OCI-LY1 (cell line): ENCODE measurements around the gene NPC2.

ENCODE experiments used
- EZH2 ChIP-seq: fragments of 200-600 bp; sonication (generic), shearing (Covaris generic); IDR thresholded peaks from 2 replicates; pipeline ENCODE4 v1.8.0; 2017; ENCODE audit warnings: borderline replicate concordance, mixed run types, mild to moderate bottlenecking, antibody characterized with exemption, low read length, moderate library complexity, mixed read lengths
- TF ChIP-seq, protein P1 (sequence below): fragments of 200-600 bp; sonication (generic), shearing (Covaris generic); IDR thresholded peaks from 2 replicates; pipeline ENCODE4 v1.5.1; 2017; ENCODE audit warnings: mild to moderate bottlenecking, antibody characterized with exemption, low read length, moderate library complexity, mixed read lengths

DNA sequence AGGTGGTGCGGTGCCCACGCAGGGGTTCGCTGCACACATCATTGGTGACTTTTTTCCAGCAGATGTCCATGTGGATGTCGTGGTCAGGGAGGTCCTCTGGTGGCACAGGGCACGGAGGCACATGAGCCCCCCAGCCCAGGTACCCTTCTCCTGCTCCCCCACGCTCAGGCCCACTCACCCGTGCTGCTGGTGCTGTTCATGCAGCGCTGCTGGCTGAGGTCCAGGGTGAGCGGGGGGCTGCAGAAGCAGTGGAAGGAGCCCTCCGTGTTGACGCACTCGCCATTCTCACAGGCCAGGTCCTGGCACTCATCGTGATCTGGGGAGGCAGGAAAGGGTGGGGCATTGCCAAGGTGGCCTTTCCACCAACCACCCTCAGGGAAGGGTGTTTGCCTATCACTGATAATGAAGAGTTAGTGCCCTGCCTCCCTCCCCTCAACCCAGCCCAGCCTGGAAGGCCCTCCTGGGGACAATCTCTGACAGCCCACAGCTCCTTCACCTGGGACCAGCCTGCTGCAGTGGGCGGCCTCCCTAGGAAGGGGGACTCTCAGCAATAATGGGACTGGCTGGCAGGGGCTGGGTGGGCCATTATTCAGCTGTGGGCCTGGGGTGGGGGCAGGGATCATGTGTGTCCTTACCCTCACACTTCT lies 10.3 kb upstream of the NPC2 start:
- TF ChIP-seq, protein P1, sequence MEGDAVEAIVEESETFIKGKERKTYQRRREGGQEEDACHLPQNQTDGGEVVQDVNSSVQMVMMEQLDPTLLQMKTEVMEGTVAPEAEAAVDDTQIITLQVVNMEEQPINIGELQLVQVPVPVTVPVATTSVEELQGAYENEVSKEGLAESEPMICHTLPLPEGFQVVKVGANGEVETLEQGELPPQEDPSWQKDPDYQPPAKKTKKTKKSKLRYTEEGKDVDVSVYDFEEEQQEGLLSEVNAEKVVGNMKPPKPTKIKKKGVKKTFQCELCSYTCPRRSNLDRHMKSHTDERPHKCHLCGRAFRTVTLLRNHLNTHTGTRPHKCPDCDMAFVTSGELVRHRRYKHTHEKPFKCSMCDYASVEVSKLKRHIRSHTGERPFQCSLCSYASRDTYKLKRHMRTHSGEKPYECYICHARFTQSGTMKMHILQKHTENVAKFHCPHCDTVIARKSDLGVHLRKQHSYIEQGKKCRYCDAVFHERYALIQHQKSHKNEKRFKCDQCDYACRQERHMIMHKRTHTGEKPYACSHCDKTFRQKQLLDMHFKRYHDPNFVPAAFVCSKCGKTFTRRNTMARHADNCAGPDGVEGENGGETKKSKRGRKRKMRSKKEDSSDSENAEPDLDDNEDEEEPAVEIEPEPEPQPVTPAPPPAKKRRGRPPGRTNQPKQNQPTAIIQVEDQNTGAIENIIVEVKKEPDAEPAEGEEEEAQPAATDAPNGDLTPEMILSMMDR = no peak
- TF ChIP-seq EZH2 = no peak
